K562 treated with DMSO at 1 percent for 24 hours (cell line): ENCODE measurements around the gene TNFRSF8. TPM values are rescaled to one million over a fixed set of nuclear protein-coding genes. Genes with fewer than 3 reads are reported as not detected.

Experiments
- total RNA-seq: library from RNA; unstranded; fragments of 300-600 nt; gene quantifications from 2 replicates; pipeline ENCODE4 v1.2.3, GENCODE V29; 2022; ENCODE audit warnings: low read depth; ENCODE audit not compliant: insufficient read depth

TNFRSF8 gene
- total RNA-seq: 8.5 and 12.9 TPM in 2 replicates

DNA sequence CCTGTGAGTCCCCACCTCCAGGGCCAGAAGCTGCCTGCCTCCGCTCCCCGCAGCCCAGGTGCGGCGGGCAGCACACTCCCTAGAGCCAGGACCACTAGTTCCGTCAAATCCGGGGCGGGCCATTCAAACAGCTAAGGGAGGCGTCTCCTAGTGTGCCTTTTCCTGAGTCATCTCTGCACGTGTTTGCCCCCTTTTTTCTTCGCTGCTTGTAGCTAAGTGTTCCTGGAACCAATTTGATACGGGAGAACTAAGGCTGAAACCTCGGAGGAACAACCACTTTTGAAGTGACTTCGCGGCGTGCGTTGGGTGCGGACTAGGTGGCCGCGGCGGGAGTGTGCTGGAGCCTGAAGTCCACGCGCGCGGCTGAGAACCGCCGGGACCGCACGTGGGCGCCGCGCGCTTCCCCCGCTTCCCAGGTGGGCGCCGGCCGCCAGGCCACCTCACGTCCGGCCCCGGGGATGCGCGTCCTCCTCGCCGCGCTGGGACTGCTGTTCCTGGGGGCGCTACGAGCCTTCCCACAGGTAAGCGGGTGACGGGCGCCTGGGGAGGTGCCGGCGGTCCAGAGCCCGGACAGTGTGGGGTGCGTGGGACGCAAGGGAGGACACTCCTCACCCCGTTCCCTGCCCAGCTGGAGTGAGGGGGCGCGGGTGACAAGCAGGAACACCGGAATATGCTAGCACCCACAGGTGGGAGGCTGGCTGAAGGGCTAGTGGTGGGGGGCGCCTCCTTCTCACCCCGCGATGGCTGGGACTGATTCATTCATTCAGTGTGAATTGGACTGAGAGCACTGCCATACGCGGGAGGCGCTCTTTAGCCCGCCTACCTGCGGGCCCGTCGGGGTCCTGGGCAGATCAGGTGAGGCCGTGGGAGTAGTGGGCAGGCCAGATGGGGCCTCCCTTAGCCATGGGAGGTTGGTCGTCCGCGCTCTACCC, at the start of gene TNFRSF8:
TNFRSF8 (plus strand) TSS at position 163 of the 932 bp plus-strand sequence; CDS start at position 459, 296 bp downstream.

DNA sequence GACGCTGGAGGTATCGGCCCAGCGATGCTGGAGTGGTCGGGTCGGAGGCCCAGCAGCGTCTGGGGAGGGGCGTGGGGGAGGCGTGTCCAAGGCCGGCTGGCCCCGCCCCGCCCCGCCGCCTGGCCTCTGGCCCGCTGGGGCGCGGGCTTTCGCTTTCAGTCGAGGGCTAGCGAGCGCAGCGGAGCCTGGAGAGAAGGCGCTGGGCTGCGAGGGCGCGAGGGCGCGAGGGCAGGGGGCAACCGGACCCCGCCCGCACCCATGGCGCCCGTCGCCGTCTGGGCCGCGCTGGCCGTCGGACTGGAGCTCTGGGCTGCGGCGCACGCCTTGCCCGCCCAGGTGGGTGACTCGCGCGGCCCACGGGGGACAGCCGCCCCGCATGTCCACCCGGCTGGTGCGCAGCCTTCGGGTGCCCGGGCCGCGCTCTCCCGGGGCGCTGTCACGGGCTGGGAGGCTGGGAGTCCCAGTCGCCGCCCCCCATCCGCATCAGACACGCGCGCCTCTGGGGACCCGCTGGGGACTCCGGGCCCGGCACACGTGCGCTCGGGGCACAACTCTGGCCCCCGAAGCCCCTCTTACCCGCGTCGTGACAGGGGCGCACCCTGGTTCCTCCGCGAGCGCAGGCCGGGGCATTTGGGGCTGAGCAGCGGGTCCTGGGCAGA, 103.9 kb downstream of the TNFRSF8 start, which contains the start of gene TNFRSF1B:
TNFRSF1B (plus strand) TSS at position 158 of the 659 bp plus-strand sequence; CDS start at position 259, 101 bp downstream.

Other genes with a start within 250 kb of the TNFRSF8 start
- gene NPPA, start 215.5 kb upstream of the TNFRSF8 start, total RNA-seq: not detected in 2 replicates
- gene NPPB, start 204.4 kb upstream of the TNFRSF8 start, total RNA-seq: not detected in 2 replicates
- gene KIAA2013, start 136.9 kb upstream of the TNFRSF8 start, total RNA-seq: 172 TPM in 2 replicates
- gene PLOD1, start 128.6 kb upstream of the TNFRSF8 start, total RNA-seq: 193 and 194 TPM in 2 replicates
- 93.2 and 95.6 TPM in 2 replicates for gene MFN2, start 82.9 kb upstream of the TNFRSF8 start, total RNA-seq
- 130 and 160 TPM in 2 replicates for gene MIIP, start 43.8 kb upstream of the TNFRSF8 start, total RNA-seq
- 78.1 and 79.0 TPM in 2 replicates for gene TNFRSF1B, start 103.7 kb downstream of the TNFRSF8 start, total RNA-seq
- 20.1 and 27.5 TPM in 2 replicates for gene VPS13D, start 166.7 kb downstream of the TNFRSF8 start, total RNA-seq